HepG2 (cell line): Measurements from ENCODE around the gene ALG3. TPM values are rescaled to one million over a fixed set of nuclear protein-coding genes. Genes with fewer than 3 reads are reported as not detected.

Source experiments
- ARNTL ChIP-seq: sonication (generic); formaldehyde crosslinking; IDR thresholded peaks from 2 replicates; pipeline ENCODE4 v1.4.0; 2020; ENCODE audit warnings: mild to moderate bottlenecking, missing genetic modification reagents
- BCL6 ChIP-seq: IDR thresholded peaks from 2 replicates; pipeline ENCODE4 v1.6.1; 2016; ENCODE audit warnings: missing genetic modification reagents, missing compliant biosample characterization
- DPF2 ChIP-seq: sonication (generic); formaldehyde crosslinking; IDR thresholded peaks from 2 replicates; pipeline ENCODE4 v1.4.0; 2020; ENCODE audit warnings: mild to moderate bottlenecking, low read depth, missing genetic modification reagents, borderline replicate concordance
- PAXIP1 ChIP-seq: sonication (generic); formaldehyde crosslinking; conservative IDR thresholded peaks from 2 replicates; pipeline ENCODE4 v1.4.0; 2020; ENCODE audit warnings: mild to moderate bottlenecking, missing genetic modification reagents, moderate library complexity
- RBM22 ChIP-seq: fragments of 200-400 bp; formaldehyde crosslinking; optimal IDR thresholded peaks from 2 replicates; pipeline ENCODE3; 2017; ENCODE audit warnings: mild to moderate bottlenecking, low read length, moderate library complexity
- RORA ChIP-seq: sonication (generic); formaldehyde crosslinking; IDR thresholded peaks from 2 replicates; pipeline ENCODE4 v1.5.0; 2020; ENCODE audit warnings: mild to moderate bottlenecking, missing genetic modification reagents, moderate library complexity
- SPEN ChIP-seq: sonication (generic); formaldehyde crosslinking; IDR thresholded peaks from 2 replicates; pipeline ENCODE4 v1.5.1; 2020; ENCODE audit warnings: low read depth, mild to moderate bottlenecking, missing genetic modification reagents
- SYNCRIP ChIP-seq: fragments of 200-400 bp; formaldehyde crosslinking; IDR thresholded peaks from 2 replicates; pipeline ENCODE4 v1.6.1; 2018; ENCODE audit warnings: mild to moderate bottlenecking, low read depth, low read length; ENCODE audit not compliant: insufficient read depth
- ZBTB1 ChIP-seq: sonication (generic); formaldehyde crosslinking; IDR thresholded peaks from 2 replicates; pipeline ENCODE4 v1.4.0; 2020; ENCODE audit warnings: missing genetic modification reagents, borderline replicate concordance
- ZBTB40 ChIP-seq, 2 experiments: fragments of 450-650 bp in 1 of 2; sonication (generic) in 1 of 2; formaldehyde crosslinking in 1 of 2; IDR thresholded peaks; 2 replicates each; pipeline versions ENCODE4 v1.6.1 to v1.8.0; 2016 to 2022; ENCODE audit warnings: antibody characterized with exemption in 1 of 2, mild to moderate bottlenecking in 1 of 2, missing genetic modification reagents in 1 of 2
- ZNF260 ChIP-seq: sonication (generic); formaldehyde crosslinking; IDR thresholded peaks from 2 replicates; pipeline ENCODE4 v1.4.0; 2020; ENCODE audit warnings: missing genetic modification reagents, low read depth, mild to moderate bottlenecking, borderline replicate concordance
- ZNF576 ChIP-seq: sonication (generic); formaldehyde crosslinking; IDR thresholded peaks from 2 replicates; pipeline ENCODE4 v1.4.0; 2020; ENCODE audit warnings: mild to moderate bottlenecking, missing genetic modification reagents
- ZNF598 ChIP-seq: sonication (generic); formaldehyde crosslinking; IDR thresholded peaks from 2 replicates; pipeline ENCODE4 v1.5.1; 2020; ENCODE audit warnings: mild to moderate bottlenecking, missing genetic modification reagents, borderline replicate concordance
- ZNF775 ChIP-seq: sonication (generic); formaldehyde crosslinking; IDR thresholded peaks from 2 replicates; pipeline ENCODE4 v1.4.0; 2020; ENCODE audit warnings: missing genetic modification reagents, mild to moderate bottlenecking, moderate library complexity, borderline replicate concordance
- polyA plus RNA-seq, 8 experiments: library from polyadenylated mRNA; depleted of rRNA in 3 of 8; stranded (reverse) in 7 of 8; unstranded in 1 of 8; fragments of >200 nt; fragmentation: Illumina TruSeq in 4 of 8; extraction: Trizol in 4 of 8; gene quantifications; 2 replicates each; pipeline versions ENCODE4 v1.2.1 to v1.2.3, GENCODE V29; 2011 to 2016; ENCODE audit warnings: low read depth in 4 of 8, missing spikeins in 1 of 8, mixed read lengths in 1 of 8; ENCODE audit not compliant: insufficient read depth in 1 of 8
- total RNA-seq, 5 experiments: library from RNA; depleted of rRNA; stranded (reverse); fragments of >200 nt; fragmentation: Illumina TruSeq; extraction: Trizol; gene quantifications; 2 replicates each; pipeline ENCODE4 v1.2.3, GENCODE V29; 2016; ENCODE audit warnings: low read depth in 1 of 5

Gene ALG3
- total and polyA plus RNA-seq, 2 of the 13 experiments (the other 11 are each of a cell fraction or from before 2014, with no cell fraction given) = 46.6 to 57.1 TPM

GRCh38 chr3:184248454-184249411, at the start of gene ALG3 (continued):
- TF ChIP-seq ZBTB40 (IDR thresholded peaks at IDR 0.05) = peak; percentile 56; the same call in 1 of the 2 replicates
- peak; percentile 87 for TF ChIP-seq ZBTB40 (CRISPR knock-in tag; IDR thresholded peaks at IDR 0.05)
- peak; percentile 73 for TF ChIP-seq ZNF576 (CRISPR knock-in tag)
- no peak for TF ChIP-seq PAXIP1 (CRISPR knock-in tag)
- TF ChIP-seq RBM22 = no peak
- no peak for TF ChIP-seq RORA (CRISPR knock-in tag)
- no peak for TF ChIP-seq ZNF598 (CRISPR knock-in tag)
- no peak for TF ChIP-seq SYNCRIP
- no peak for TF ChIP-seq DPF2
- no peak for TF ChIP-seq ARNTL (CRISPR knock-in tag)
- no peak for TF ChIP-seq ZNF260 (CRISPR knock-in tag)
- TF ChIP-seq SPEN = peak; percentile 90
- peak; percentile 54 for TF ChIP-seq BCL6 (CRISPR knock-in tag)
- no peak for TF ChIP-seq ZBTB1 (CRISPR knock-in tag)
- TF ChIP-seq ZNF775 (CRISPR knock-in tag) = no peak
